Skeletal muscle tissue (tissue), 4 donors: ENCODE measurements around the gene TTLL11. TPM values are rescaled to one million over a fixed set of nuclear protein-coding genes. Genes with fewer than 3 reads are reported as not detected.

Experiments used
- H3K27ac ChIP-seq: one replicate; pipeline ENCODE4 v1.7.0; 2013; ENCODE audit warnings: mild to moderate bottlenecking, low read depth, low read length, inconsistent platforms
- H3K27me3 ChIP-seq, 3 donors: one replicate each; pipeline ENCODE4 v1.7.0; 2013; ENCODE audit warnings: low read length in 3 of 3; ENCODE audit not compliant: control insufficient read depth in 3 of 3, insufficient read depth in 3 of 3
- H3K36me3 ChIP-seq, 3 donors: one replicate each; pipeline ENCODE4 v1.7.0; 2013; ENCODE audit warnings: low read length in 3 of 3; ENCODE audit not compliant: control insufficient read depth in 3 of 3, insufficient read depth in 3 of 3
- H3K4me1 ChIP-seq, 3 donors: one replicate each; pipeline ENCODE4 v1.7.0; 2013; ENCODE audit warnings: low read length in 3 of 3, mild to moderate bottlenecking in 3 of 3; ENCODE audit not compliant: control insufficient read depth in 3 of 3, insufficient read depth in 3 of 3
- H3K4me3 ChIP-seq, 3 donors: one replicate each; pipeline ENCODE4 v1.7.0; 2013; ENCODE audit warnings: low read length in 3 of 3
- H3K9ac ChIP-seq, 3 donors: one replicate each; pipeline ENCODE4 v1.7.0; 2013; ENCODE audit warnings: low read length in 3 of 3, mild to moderate bottlenecking in 3 of 3, moderate library complexity in 2 of 3, low read depth in 1 of 3
- H3K9me3 ChIP-seq, 3 donors: one replicate each; pipeline ENCODE4 v1.7.0; 2013; ENCODE audit warnings: low read length in 3 of 3; ENCODE audit not compliant: control insufficient read depth in 3 of 3
- total RNA-seq: library from RNA; depleted of rRNA; stranded (reverse); fragments of >200 nt; gene quantifications from one replicate; pipeline ENCODE4 v1.2.3, GENCODE V29; 2014
- donor health status: Osteomylitis.

The TTLL11 gene
- total RNA-seq, 1 donor from 2014 or later: 13.0 TPM

DNA sequence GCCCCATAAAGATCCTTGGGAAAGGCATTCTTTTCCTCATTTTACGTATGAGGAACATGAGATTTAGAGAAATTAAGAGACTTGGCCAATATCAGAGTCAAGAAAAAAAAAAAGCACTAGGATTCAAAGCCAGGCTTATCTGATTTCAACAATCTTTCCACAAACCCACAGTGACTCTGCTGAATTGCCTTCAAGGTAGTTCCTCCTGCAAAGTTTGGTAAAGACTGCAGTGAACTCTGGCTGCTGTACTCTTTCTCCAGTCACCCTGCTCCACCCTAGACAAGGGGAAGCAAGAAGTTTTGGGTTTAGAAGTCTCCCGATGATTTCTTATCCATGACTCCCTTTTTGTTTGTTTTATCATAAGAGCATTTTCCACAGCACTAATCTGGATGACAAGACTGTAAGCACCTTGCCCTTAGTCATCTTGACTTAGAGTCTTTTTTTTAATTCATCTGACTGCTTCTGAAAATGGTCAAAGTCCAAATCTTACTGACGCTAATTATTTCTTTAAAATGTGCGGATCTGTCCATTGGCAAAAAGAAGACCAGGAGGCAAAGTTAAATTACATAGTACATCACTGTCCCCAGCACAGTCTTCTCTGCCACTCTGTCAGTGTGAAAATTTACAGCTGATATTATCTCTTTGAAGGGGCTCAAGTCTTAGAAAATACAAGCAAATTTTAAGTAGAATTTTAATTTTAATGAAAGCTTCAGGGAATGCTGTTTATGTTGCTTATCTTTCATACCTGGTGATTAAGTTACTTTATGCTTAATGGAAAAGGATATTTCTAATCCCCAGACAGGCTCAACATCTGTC is 180.1 kb downstream of the TTLL11 start:
- Histone ChIP-seq H3K9ac (no peak overlapping the region), H3K4me1 (no peaks in the 10 kb centered on the region), H3K9me3 (no peaks in the 10 kb centered on the region), H3K36me3 (peaks cover 0 to 3% (median 0%) of the 10 kb centered on the region in 3 donors), H3K27me3 (no peaks in the 10 kb centered on the region), H3K4me3 (no peak overlapping the region), H3K27ac (no peak overlapping the region)

DNA sequence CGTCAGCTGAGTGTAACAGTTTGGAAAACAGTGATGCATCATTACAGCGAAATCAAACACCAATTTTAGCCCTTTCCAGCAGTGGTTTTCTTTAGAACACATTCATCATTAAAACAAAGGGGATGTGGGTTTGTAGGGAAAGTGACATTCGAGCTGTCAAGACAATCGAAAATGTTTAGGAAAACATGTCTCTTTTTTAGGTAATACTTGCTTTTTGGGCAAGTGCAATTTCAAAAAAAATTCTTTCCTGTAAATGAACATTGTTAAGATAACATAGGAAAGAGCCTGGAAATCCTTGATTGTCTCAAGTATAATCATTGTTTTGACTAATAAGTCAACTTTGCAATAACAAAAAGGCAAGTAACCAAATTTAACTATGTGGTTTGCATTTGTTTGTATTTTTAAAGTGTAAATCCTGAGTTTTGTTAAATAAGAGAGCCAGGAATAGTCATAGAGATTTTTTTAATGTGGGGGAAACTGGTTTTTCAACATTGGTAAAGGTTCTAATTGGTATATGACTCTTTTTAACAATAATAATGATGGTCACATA is 182.5 kb downstream of the TTLL11 start:
- Histone ChIP-seq H3K9me3 (no peaks in the 10 kb centered on the region), H3K27ac (no peak overlapping the region), H3K9ac (no peak overlapping the region), H3K4me3 (no peak overlapping the region), H3K4me1 (no peaks in the 10 kb centered on the region), H3K36me3 (peaks cover 0 to 3% (median 0%) of the 10 kb centered on the region in 3 donors), H3K27me3 (no peaks in the 10 kb centered on the region)

DNA sequence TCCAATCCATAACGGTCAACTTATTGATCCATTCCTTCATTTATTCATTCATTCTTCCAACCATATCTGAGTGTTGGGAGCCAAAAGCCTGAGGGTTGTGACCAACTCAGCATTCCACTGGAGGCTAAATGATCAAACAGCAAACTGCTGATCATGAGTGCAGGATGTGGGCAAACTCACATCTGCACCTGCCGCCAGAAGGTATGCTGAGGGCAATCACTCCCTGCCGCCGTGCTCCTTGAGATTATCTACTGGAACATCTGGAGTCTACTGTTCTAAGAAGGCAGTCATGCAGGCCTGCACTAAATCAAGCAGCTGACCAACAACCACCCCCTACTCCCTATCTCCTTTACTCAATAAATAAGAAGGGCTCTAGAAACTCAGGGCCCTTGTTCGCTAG is 184.0 kb downstream of the TTLL11 start:
- Histone ChIP-seq H3K27ac (no peak overlapping the region), H3K4me1 (peaks cover 5 to 9% (median 6%) of the 10 kb centered on the region in 3 donors), H3K27me3 (no peaks in the 10 kb centered on the region), H3K36me3 (no peaks in the 10 kb centered on the region), H3K9me3 (no peaks in the 10 kb centered on the region), H3K4me3 (no peak overlapping the region), H3K9ac (no peak overlapping the region)

DNA sequence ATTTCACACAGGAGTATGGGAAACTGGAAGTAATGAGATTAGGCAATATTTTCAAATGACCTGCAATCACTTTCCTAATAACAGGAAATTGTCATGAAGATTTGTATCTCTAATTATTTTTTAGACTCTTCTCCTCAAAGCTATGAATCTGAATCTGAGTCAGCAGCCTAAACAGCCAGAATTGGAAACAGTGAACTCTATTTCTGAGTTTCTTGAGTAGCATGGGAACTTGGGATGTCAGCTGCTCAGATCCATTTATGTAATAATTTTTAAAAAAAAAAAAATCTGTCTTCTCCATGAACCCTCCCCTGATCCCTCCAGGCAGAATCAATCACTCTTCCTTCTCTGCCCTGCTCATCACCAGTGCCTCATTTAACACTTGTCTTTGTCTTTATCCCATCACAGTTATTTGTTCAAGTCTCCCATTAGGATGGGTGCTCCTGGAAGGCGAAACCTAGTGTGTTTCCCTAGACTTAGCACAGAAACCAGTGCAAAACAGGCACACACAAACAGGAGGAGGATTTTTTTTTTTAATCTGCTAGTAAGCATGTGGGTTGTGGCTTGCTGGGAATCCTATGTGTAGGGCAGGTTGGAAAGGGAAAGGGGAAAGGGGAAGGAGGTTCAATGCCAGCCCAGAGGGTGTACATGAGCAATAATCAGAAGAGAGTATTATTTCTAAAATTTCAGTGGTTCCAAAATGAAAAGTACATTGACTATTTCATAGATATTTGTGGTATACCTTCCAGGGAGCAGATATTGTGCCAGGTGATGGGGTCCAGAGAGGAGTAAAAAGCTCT is 186.8 kb downstream of the TTLL11 start:
- Histone ChIP-seq H3K27me3 (no peaks in the 10 kb centered on the region), H3K4me3 (no peak overlapping the region), H3K9me3 (no peaks in the 10 kb centered on the region), H3K9ac (no peak overlapping the region), H3K27ac (peak overlapping the region; percentile 9), H3K4me1 (peaks cover 9 to 15% (median 11%) of the 10 kb centered on the region in 3 donors), H3K36me3 (no peaks in the 10 kb centered on the region)

DNA sequence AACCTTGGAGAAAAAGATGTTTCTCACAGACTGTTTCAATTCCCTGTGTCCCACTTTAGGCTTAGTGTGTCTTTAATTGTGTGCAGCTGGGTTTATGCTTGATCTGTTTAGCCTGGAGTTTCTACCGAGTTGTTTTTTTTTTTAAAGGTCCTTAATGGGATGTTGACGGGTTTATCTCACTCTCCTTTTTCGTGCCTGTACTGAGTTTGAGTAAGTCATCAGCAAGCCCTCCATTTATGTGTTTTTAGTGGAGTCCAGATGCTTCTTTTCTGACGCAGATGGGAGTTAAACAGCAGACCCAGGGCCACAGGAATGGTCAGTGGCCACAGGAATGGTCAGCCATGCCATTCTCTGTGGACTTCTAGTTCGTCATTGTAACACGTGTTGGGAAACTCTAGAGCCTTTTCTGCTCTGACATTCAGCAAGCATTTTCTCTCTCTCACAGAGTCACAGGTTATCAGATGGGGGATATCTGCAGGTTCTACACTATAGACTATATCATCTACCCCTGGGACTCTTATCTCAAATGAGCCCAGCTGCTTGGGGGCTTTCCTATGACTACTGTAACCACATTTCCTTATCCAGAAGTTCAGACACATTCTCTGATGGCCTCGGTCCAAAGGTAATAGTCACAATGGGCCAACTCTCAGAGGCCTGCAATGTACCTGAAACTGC is 190.5 kb downstream of the TTLL11 start:
- H3K4me3 ChIP-seq: no peak overlapping the region
- H3K36me3 ChIP-seq: no peaks in the 10 kb centered on the region
- peak overlapping the region in 1 of 3 donors; percentile 21 for H3K9ac ChIP-seq
- peaks cover 15 to 20% (median 18%) of the 10 kb centered on the region in 3 donors for H3K4me1 ChIP-seq
- peak overlapping the region; percentile 41 for H3K27ac ChIP-seq
- H3K9me3 ChIP-seq: no peaks in the 10 kb centered on the region
- no peaks in the 10 kb centered on the region for H3K27me3 ChIP-seq

DNA sequence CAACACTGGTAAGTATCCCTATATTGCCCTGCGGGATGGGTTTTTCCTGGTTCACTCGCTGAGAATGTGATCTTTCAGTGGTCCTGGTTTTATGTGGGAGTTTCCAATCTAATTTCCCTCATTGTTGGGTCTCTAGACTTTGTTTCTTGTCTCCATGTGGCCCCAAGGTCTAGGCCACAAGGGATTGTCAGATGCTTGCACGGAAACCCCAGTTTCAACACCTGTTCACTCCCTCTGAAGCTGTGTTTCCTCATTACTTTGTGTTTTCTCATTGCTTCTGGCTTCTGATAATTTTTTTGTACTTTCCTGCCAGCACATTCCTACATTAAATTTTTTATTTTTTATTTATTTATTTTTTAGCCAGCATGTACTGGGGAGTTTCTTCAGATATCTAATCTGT is 191.5 kb downstream of the TTLL11 start:
- Histone ChIP-seq H3K4me3 (no peak overlapping the region), H3K4me1 (peaks cover 15 to 20% (median 18%) of the 10 kb centered on the region in 3 donors), H3K27ac (no peak overlapping the region), H3K9me3 (no peaks in the 10 kb centered on the region), H3K9ac (no peak overlapping the region), H3K36me3 (no peaks in the 10 kb centered on the region), H3K27me3 (no peaks in the 10 kb centered on the region)

DNA sequence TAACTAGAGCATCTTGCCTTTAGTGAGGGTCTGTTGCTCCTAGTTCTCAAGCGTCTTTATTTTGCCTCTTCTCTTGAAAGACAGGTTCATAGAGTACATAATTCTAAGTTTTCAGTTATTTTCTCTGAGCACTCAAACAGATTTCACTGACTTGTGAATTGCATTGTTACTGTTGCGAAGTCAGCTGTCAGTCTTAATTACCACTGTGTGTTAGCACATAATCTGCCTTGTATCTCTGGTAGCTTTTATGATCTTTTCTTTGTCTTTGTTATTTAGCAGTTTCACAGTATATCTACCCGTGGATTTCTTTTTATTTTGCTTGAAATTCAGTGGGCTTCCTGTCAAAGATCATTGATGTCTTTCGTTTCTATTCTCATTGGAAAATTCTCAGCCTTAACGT is 192.9 kb downstream of the TTLL11 start:
- no peak overlapping the region for H3K27ac ChIP-seq
- H3K9ac ChIP-seq: no peak overlapping the region
- H3K4me1 ChIP-seq: peaks cover 15 to 23% (median 20%) of the 10 kb centered on the region in 3 donors
- no peaks in the 10 kb centered on the region for H3K9me3 ChIP-seq
- no peaks in the 10 kb centered on the region for H3K27me3 ChIP-seq
- H3K4me3 ChIP-seq: no peak overlapping the region
- peaks cover 0 to 5% (median 0%) of the 10 kb centered on the region in 3 donors for H3K36me3 ChIP-seq

DNA sequence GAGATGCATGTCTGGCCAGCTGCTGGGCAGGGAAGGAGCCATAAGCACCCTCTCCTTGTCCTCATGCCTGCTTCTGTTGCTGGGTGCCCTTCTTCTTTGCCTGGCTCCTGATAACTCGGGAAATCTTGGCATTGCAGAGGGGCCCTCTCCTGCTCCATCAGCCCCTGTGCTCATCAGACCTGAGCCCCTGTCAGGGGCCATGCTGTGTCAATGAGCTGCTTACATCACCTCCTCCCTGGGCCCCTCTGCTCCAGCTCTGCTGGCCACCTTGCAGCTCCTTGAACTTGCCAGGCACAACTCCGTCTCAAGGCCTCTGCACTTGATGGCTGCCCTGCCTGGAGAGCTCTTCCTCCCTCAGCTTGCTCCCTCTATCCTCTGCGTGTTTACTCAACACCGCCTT is 194.3 kb downstream of the TTLL11 start:
- no peaks in the 10 kb centered on the region for H3K9me3 ChIP-seq

DNA sequence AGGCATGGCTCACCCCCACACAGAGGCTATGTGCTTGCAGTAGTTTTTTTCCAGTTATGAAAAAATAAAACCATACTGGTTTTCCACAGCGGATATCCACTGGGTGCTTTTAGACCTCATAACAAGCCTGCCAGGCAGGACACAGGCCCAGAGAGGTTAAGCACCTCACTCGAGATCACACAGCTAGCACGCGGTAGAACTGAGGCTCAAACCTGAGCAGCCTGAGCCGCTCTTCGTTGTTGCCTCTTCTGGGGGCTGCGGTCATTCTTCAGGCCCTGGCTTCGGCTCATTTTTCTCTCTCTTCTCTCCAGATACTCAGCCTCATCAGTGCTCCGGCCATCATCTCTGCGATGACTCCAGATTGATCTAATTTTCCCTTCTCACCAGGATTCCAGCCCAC is 196.0 kb downstream of the TTLL11 start:
- Histone ChIP-seq H3K4me1 (peaks cover 5 to 12% (median 8%) of the 10 kb centered on the region in 3 donors), H3K36me3 (peaks cover 0 to 6% (median 0%) of the 10 kb centered on the region in 3 donors), H3K9ac (no peak overlapping the region), H3K4me3 (no peak overlapping the region), H3K9me3 (no peaks in the 10 kb centered on the region), H3K27me3 (no peaks in the 10 kb centered on the region), H3K27ac (no peak overlapping the region)

More for the DNA sequence above, 194.3 kb downstream of the TTLL11 start:
- peaks cover 8 to 14% (median 14%) of the 10 kb centered on the region in 3 donors for H3K4me1 ChIP-seq
- H3K36me3 ChIP-seq: peaks cover 0 to 6% (median 0%) of the 10 kb centered on the region in 3 donors
- no peak overlapping the region for H3K9ac ChIP-seq
- H3K27me3 ChIP-seq: no peaks in the 10 kb centered on the region
- no peak overlapping the region for H3K27ac ChIP-seq
- no peak overlapping the region for H3K4me3 ChIP-seq
